HepG2 (cell line): ENCODE results near the gene BLOC1S4. TPM values are rescaled to one million over a fixed set of nuclear protein-coding genes. Genes with fewer than 3 reads are reported as not detected.
A peak's percentile ranks its signal among the peaks of the same experiment; 100 is the strongest.

Source experiments
- CBX1 ChIP-seq: IDR thresholded peaks from one replicate; pipeline ENCODE4 v1.6.1; 2016; ENCODE audit warnings: antibody characterized with exemption, low read depth
- CHCHD3 ChIP-seq: sonication (generic); formaldehyde crosslinking; IDR thresholded peaks from 2 replicates; pipeline ENCODE4 v1.8.0; 2022; ENCODE audit warnings: mild to moderate bottlenecking, missing genetic modification reagents, moderate library complexity
- ELF3 ChIP-seq: IDR thresholded peaks from 2 replicates; pipeline ENCODE4 v1.6.1; 2016; ENCODE audit warnings: missing genetic modification reagents, missing compliant biosample characterization
- HNRNPL ChIP-seq: fragments of 200-400 bp; formaldehyde crosslinking; IDR thresholded peaks from 2 replicates; pipeline ENCODE4 v1.6.1; 2017; ENCODE audit warnings: mild to moderate bottlenecking, low read depth, low read length
- IKZF1 ChIP-seq: fragments of 450-650 bp; IDR thresholded peaks from 2 replicates; pipeline ENCODE4 v1.7.1; 2016
- KLF13 ChIP-seq: sonication (generic); formaldehyde crosslinking; IDR thresholded peaks from 2 replicates; pipeline ENCODE4 v1.4.0; 2020; ENCODE audit warnings: mild to moderate bottlenecking, missing genetic modification reagents
- SCMH1 ChIP-seq: sonication (generic); formaldehyde crosslinking; IDR thresholded peaks from 2 replicates; pipeline ENCODE4 v1.9.0; 2021; ENCODE audit warnings: missing genetic modification reagents, mild to moderate bottlenecking, borderline replicate concordance
- ZNF251 ChIP-seq: sonication (generic); formaldehyde crosslinking; IDR thresholded peaks from 2 replicates; pipeline ENCODE4 v1.9.0; 2021; ENCODE audit warnings: mild to moderate bottlenecking, missing genetic modification reagents
- ZNF543 ChIP-seq: sonication (generic); formaldehyde crosslinking; IDR thresholded peaks from 2 replicates; pipeline ENCODE4 v1.4.0; 2020; ENCODE audit warnings: mild to moderate bottlenecking, missing genetic modification reagents
- polyA plus RNA-seq, 8 experiments: library from polyadenylated mRNA; depleted of rRNA in 3 of 8; stranded (reverse) in 7 of 8; unstranded in 1 of 8; fragments of >200 nt; fragmentation: Illumina TruSeq in 4 of 8; extraction: Trizol in 4 of 8; gene quantifications; 2 replicates each; pipeline versions ENCODE4 v1.2.1 to v1.2.3, GENCODE V29; 2011 to 2016; ENCODE audit warnings: low read depth in 4 of 8, missing spikeins in 1 of 8, mixed read lengths in 1 of 8; ENCODE audit not compliant: insufficient read depth in 1 of 8
- total RNA-seq, 5 experiments: library from RNA; depleted of rRNA; stranded (reverse); fragments of >200 nt; fragmentation: Illumina TruSeq; extraction: Trizol; gene quantifications; 2 replicates each; pipeline ENCODE4 v1.2.3, GENCODE V29; 2016; ENCODE audit warnings: low read depth in 1 of 5
- TF ChIP-seq, protein P1 (sequence below): sonication (generic); formaldehyde crosslinking; IDR thresholded peaks from 2 replicates; pipeline ENCODE4 v1.4.0; 2020; ENCODE audit warnings: missing genetic modification reagents
- TF ChIP-seq, protein P2 (sequence below): sonication (generic); formaldehyde crosslinking; IDR thresholded peaks from 2 replicates; pipeline ENCODE4 v1.4.0; 2020; ENCODE audit warnings: missing genetic modification reagents, borderline replicate concordance
- TF ChIP-seq, protein P3 (sequence below): IDR thresholded peaks from 2 replicates; pipeline ENCODE4 v1.6.1; 2016; ENCODE audit warnings: low read depth, borderline replicate concordance
- TF ChIP-seq, protein P4 (sequence below): sonication (generic); formaldehyde crosslinking; IDR thresholded peaks from 2 replicates; pipeline ENCODE4 v1.4.0; 2020; ENCODE audit warnings: missing genetic modification reagents, borderline replicate concordance
- TF ChIP-seq, protein P5 (sequence below): sonication (generic); formaldehyde crosslinking; conservative IDR thresholded peaks from 2 replicates; pipeline ENCODE4 v1.4.0; 2020; ENCODE audit warnings: missing genetic modification reagents

BLOC1S4 gene
- total and polyA plus RNA-seq, 2 of the 13 experiments (the other 11 are each of a cell fraction or from before 2014, with no cell fraction given), result 15.5 to 20.9 TPM

DNA sequence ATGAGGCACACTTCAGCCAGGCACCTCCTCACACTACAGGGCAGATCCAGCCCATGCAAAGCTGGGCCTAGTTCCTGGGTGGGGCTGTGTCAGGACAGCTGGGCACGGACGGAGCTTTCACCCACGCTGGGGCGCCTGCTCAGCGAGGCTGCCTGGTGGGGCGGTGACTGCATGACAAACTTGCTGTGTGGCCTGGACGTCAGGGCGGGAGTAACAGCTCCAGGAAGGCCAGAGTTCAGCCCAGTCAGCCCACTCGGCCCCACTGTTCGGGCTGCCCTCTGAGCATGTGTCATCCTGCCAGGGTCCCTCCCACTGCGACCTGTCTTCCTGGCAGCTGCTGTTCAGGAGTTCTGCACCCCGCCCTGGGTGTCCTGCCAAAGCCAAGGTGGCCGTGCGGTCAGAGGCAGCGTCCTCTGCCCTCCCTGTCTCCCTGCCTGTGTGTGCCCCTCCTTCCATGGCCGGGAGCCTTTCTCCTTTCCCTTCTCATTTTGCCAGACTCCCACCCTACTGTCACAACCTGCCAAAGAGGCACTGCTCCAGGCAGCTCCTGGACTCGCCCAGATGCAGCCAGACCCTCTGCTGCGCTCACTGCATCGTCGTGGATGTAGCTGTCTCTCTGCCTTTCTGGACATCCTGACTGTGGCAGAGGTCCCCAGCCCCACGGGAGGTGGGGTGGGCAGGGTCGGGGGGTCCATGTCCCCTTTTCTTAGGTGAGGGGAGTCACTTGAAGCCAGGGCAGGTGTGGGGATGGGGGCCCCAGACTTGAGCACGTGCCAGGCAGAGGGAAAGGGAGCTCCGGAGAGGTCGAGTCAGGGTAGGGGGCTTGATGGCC is 33.6 kb downstream of the BLOC1S4 start (continued):
- TF ChIP-seq HNRNPL (peak; percentile 97), ELF3 (CRISPR knock-in tag) (peak; percentile 88), ZNF251 (no peak), SCMH1 (CRISPR knock-in tag) (no peak), IKZF1 (no peak), ZNF543 (peak; percentile 77; the same call in 1 of the 2 replicates), KLF13 (CRISPR knock-in tag) (no peak), CHCHD3 (CRISPR knock-in tag) (no peak), CBX1 (no peak)
- TF ChIP-seq, protein P1, sequence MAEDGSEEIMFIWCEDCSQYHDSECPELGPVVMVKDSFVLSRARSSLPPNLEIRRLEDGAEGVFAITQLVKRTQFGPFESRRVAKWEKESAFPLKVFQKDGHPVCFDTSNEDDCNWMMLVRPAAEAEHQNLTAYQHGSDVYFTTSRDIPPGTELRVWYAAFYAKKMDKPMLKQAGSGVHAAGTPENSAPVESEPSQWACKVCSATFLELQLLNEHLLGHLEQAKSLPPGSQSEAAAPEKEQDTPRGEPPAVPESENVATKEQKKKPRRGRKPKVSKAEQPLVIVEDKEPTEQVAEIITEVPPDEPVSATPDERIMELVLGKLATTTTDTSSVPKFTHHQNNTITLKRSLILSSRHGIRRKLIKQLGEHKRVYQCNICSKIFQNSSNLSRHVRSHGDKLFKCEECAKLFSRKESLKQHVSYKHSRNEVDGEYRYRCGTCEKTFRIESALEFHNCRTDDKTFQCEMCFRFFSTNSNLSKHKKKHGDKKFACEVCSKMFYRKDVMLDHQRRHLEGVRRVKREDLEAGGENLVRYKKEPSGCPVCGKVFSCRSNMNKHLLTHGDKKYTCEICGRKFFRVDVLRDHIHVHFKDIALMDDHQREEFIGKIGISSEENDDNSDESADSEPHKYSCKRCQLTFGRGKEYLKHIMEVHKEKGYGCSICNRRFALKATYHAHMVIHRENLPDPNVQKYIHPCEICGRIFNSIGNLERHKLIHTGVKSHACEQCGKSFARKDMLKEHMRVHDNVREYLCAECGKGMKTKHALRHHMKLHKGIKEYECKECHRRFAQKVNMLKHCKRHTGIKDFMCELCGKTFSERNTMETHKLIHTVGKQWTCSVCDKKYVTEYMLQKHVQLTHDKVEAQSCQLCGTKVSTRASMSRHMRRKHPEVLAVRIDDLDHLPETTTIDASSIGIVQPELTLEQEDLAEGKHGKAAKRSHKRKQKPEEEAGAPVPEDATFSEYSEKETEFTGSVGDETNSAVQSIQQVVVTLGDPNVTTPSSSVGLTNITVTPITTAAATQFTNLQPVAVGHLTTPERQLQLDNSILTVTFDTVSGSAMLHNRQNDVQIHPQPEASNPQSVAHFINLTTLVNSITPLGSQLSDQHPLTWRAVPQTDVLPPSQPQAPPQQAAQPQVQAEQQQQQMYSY, result peak; percentile 68; the same call in 1 of the 2 replicates
- TF ChIP-seq, protein P2, sequence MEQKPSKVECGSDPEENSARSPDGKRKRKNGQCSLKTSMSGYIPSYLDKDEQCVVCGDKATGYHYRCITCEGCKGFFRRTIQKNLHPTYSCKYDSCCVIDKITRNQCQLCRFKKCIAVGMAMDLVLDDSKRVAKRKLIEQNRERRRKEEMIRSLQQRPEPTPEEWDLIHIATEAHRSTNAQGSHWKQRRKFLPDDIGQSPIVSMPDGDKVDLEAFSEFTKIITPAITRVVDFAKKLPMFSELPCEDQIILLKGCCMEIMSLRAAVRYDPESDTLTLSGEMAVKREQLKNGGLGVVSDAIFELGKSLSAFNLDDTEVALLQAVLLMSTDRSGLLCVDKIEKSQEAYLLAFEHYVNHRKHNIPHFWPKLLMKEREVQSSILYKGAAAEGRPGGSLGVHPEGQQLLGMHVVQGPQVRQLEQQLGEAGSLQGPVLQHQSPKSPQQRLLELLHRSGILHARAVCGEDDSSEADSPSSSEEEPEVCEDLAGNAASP (CRISPR knock-in tag), result peak; percentile 84; the same call in 1 of the 2 replicates
- TF ChIP-seq, protein P3, sequence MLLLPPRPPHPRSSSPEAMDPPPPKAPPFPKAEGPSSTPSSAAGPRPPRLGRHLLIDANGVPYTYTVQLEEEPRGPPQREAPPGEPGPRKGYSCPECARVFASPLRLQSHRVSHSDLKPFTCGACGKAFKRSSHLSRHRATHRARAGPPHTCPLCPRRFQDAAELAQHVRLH (CRISPR knock-in tag), result peak; percentile 97
- TF ChIP-seq, protein P4, sequence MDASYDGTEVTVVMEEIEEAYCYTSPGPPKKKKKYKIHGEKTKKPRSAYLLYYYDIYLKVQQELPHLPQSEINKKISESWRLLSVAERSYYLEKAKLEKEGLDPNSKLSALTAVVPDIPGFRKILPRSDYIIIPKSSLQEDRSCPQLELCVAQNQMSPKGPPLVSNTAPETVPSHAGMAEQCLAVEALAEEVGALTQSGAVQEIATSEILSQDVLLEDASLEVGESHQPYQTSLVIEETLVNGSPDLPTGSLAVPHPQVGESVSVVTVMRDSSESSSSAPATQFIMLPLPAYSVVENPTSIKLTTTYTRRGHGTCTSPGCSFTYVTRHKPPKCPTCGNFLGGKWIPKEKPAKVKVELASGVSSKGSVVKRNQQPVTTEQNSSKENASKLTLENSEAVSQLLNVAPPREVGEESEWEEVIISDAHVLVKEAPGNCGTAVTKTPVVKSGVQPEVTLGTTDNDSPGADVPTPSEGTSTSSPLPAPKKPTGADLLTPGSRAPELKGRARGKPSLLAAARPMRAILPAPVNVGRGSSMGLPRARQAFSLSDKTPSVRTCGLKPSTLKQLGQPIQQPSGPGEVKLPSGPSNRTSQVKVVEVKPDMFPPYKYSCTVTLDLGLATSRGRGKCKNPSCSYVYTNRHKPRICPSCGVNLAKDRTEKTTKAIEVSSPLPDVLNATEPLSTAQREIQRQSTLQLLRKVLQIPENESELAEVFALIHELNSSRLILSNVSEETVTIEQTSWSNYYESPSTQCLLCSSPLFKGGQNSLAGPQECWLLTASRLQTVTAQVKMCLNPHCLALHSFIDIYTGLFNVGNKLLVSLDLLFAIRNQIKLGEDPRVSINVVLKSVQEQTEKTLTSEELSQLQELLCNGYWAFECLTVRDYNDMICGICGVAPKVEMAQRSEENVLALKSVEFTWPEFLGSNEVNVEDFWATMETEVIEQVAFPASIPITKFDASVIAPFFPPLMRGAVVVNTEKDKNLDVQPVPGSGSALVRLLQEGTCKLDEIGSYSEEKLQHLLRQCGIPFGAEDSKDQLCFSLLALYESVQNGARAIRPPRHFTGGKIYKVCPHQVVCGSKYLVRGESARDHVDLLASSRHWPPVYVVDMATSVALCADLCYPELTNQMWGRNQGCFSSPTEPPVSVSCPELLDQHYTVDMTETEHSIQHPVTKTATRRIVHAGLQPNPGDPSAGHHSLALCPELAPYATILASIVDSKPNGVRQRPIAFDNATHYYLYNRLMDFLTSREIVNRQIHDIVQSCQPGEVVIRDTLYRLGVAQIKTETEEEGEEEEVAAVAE (CRISPR knock-in tag), result no peak
- TF ChIP-seq, protein P5, sequence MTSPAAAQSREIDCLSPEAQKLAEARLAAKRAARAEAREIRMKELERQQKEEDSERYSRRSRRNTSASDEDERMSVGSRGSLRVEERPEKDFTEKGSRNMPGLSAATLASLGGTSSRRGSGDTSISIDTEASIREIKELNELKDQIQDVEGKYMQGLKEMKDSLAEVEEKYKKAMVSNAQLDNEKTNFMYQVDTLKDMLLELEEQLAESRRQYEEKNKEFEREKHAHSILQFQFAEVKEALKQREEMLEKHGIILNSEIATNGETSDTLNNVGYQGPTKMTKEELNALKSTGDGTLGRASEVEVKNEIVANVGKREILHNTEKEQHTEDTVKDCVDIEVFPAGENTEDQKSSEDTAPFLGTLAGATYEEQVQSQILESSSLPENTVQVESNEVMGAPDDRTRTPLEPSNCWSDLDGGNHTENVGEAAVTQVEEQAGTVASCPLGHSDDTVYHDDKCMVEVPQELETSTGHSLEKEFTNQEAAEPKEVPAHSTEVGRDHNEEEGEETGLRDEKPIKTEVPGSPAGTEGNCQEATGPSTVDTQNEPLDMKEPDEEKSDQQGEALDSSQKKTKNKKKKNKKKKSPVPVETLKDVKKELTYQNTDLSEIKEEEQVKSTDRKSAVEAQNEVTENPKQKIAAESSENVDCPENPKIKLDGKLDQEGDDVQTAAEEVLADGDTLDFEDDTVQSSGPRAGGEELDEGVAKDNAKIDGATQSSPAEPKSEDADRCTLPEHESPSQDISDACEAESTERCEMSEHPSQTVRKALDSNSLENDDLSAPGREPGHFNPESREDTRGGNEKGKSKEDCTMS (CRISPR knock-in tag), result no peak
